GM15510 (cell line): ENCODE measurements around the gene MCMBP.

Experiments
- POLR2A ChIP-seq: IDR thresholded peaks from 3 replicates; pipeline ENCODE4 v1.6.1; 2011; ENCODE audit warnings: borderline replicate concordance; ENCODE audit not compliant: insufficient read length; ENCODE audit errors: extremely low read depth

Gene MCMBP

GRCh38 chr10:119807960-119808697, 64.5 kb downstream of the MCMBP start:
- no peak for TF ChIP-seq POLR2A

GRCh38 chr10:119806334-119807130, 66.1 kb downstream of the MCMBP start:
- no peak for TF ChIP-seq POLR2A

- no peak for TF ChIP-seq POLR2A
Observed at GRCh38 chr10:119805702-119806230, 66.9 kb downstream of the MCMBP start.

GRCh38 chr10:119803264-119803663, 69.4 kb downstream of the MCMBP start:
- no peak for TF ChIP-seq POLR2A

GRCh38 chr10:119801998-119802538, 70.6 kb downstream of the MCMBP start:
- no peak for TF ChIP-seq POLR2A

GRCh38 chr10:119801176-119801575, 71.5 kb downstream of the MCMBP start:
- no peak for TF ChIP-seq POLR2A

GRCh38 chr10:119796039-119796438, 76.6 kb downstream of the MCMBP start:
- no peak for TF ChIP-seq POLR2A

GRCh38 chr10:119786117-119786769, 86.4 kb downstream of the MCMBP start:
- TF ChIP-seq POLR2A = no peak

- TF ChIP-seq POLR2A = no peak
Observed at GRCh38 chr10:119784340-119785067, 88.1 kb downstream of the MCMBP start.

GRCh38 chr10:119783665-119784027, 89.0 kb downstream of the MCMBP start:
- TF ChIP-seq POLR2A = no peak

GRCh38 chr10:119782981-119783664, 89.5 kb downstream of the MCMBP start:
- TF ChIP-seq POLR2A = no peak

- no peak for TF ChIP-seq POLR2A
Observed at GRCh38 chr10:119781498-119781897, 91.1 kb downstream of the MCMBP start.

- no peak for TF ChIP-seq POLR2A
Observed at GRCh38 chr10:119780879-119781480, 91.7 kb downstream of the MCMBP start.
